Neuronal stem cell (in vitro differentiated cells): Measurements from ENCODE around the gene RNASEH1.

Source experiments
- DNase-seq: peaks from one replicate; pipeline ENCODE4 v3.0.0-alpha.2; 2013; ENCODE audit warnings: low spot score
- H2AFZ ChIP-seq: one replicate; pipeline ENCODE4 v1.6.1; 2013; ENCODE audit warnings: mild to moderate bottlenecking, low read length, inconsistent platforms
- H2AK5ac ChIP-seq: 2 replicates; pipeline ENCODE4 v1.6.1; 2013; ENCODE audit warnings: low read depth, mild to moderate bottlenecking, inconsistent platforms, low read length, moderate library complexity, mixed read lengths
- H2BK120ac ChIP-seq: 2 replicates; pipeline ENCODE4 v1.6.1; 2013; ENCODE audit warnings: low read depth, mild to moderate bottlenecking, inconsistent platforms, low read length, moderate library complexity, mixed read lengths
- H2BK12ac ChIP-seq: one replicate; pipeline ENCODE4 v1.6.1; 2013; ENCODE audit warnings: low read length, inconsistent platforms
- H2BK15ac ChIP-seq: 2 replicates; pipeline ENCODE4 v1.6.1; 2013; ENCODE audit warnings: mild to moderate bottlenecking, low read length, inconsistent platforms, mixed read lengths
- H2BK5ac ChIP-seq: one replicate; pipeline ENCODE4 v1.6.1; 2013; ENCODE audit warnings: inconsistent platforms, mild to moderate bottlenecking, low read length, moderate library complexity
- H3K14ac ChIP-seq: one replicate; pipeline ENCODE4 v1.6.1; 2013; ENCODE audit warnings: low read length, inconsistent platforms
- H3K18ac ChIP-seq: 2 replicates; pipeline ENCODE4 v1.6.1; 2013; ENCODE audit warnings: low read length, inconsistent platforms
- H3K23ac ChIP-seq: 2 replicates; pipeline ENCODE4 v1.6.1; 2013; ENCODE audit warnings: low read depth, mild to moderate bottlenecking, mixed read lengths, low read length, inconsistent platforms; ENCODE audit not compliant: poor library complexity
- H3K27ac ChIP-seq: replicated peaks from 3 replicates; pipeline ENCODE4 v1.5.1; 2013; ENCODE audit warnings: low read length, inconsistent platforms
- H3K27me3 ChIP-seq, 3 experiments: 2 replicates each; pipeline ENCODE4 v1.6.1; 2013; ENCODE audit warnings: low read length in 3 of 3, mild to moderate bottlenecking in 2 of 3, inconsistent platforms in 1 of 3, low read depth in 1 of 3, mixed read lengths in 1 of 3, moderate library complexity in 1 of 3; ENCODE audit not compliant: control insufficient read depth in 3 of 3, insufficient read depth in 3 of 3
- H3K36me3 ChIP-seq, 2 donors: replicated peaks in 1 of 2; 2 replicates each; pipeline ENCODE4 v1.6.1; 2013; ENCODE audit warnings: low read length in 2 of 2; ENCODE audit not compliant: control insufficient read depth in 2 of 2, insufficient read depth in 2 of 2
- H3K4ac ChIP-seq: 2 replicates; pipeline ENCODE4 v1.6.1; 2013; ENCODE audit warnings: inconsistent platforms, mild to moderate bottlenecking, low read length, moderate library complexity
- H3K4me1 ChIP-seq, 2 donors: 1 replicate in 1 of 2; 2 replicates in 1 of 2; pipeline ENCODE4 v1.6.1; 2013; ENCODE audit warnings: low read length in 2 of 2, low read depth in 1 of 2; ENCODE audit not compliant: control insufficient read depth in 2 of 2, insufficient read depth in 1 of 2
- H3K4me2 ChIP-seq: one replicate; pipeline ENCODE4 v1.6.1; 2013; ENCODE audit warnings: mild to moderate bottlenecking, low read length, inconsistent platforms; ENCODE audit not compliant: insufficient read depth, poor library complexity, severe bottlenecking
- H3K4me3 ChIP-seq, 2 donors: 2 replicates each; pipeline ENCODE4 v1.5.1; 2013; ENCODE audit warnings: low read length in 2 of 2, mild to moderate bottlenecking in 2 of 2, inconsistent platforms in 1 of 2, moderate library complexity in 1 of 2
- H3K79me1 ChIP-seq: one replicate; pipeline ENCODE4 v1.6.1; 2013; ENCODE audit warnings: low read depth, mild to moderate bottlenecking, inconsistent platforms, low read length, moderate library complexity
- H3K9ac ChIP-seq: one replicate; pipeline ENCODE4 v1.6.1; 2013; ENCODE audit warnings: mild to moderate bottlenecking, low read depth, low read length, inconsistent platforms; ENCODE audit not compliant: poor library complexity
- H3K9me3 ChIP-seq, 2 donors: replicated peaks in 1 of 2; 2 replicates each; pipeline versions ENCODE3 to v1.6.1; 2013; ENCODE audit warnings: low read length in 2 of 2, mild to moderate bottlenecking in 2 of 2, inconsistent platforms in 1 of 2, low read depth in 1 of 2, mixed read lengths in 1 of 2, moderate library complexity in 1 of 2; ENCODE audit not compliant: control insufficient read depth in 2 of 2, insufficient read depth in 1 of 2
- H4K8ac ChIP-seq: one replicate; pipeline ENCODE4 v1.6.1; 2013; ENCODE audit warnings: low read depth, mild to moderate bottlenecking, inconsistent platforms, low read length, moderate library complexity
- H4K91ac ChIP-seq: one replicate; pipeline ENCODE4 v1.6.1; 2013; ENCODE audit warnings: low read length, low read depth, mild to moderate bottlenecking, inconsistent platforms; ENCODE audit not compliant: poor library complexity
- WGBS, 2 donors: extraction: QIAGEN DNeasy Blood & Tissue Kit; methylation state at CpG; one replicate each; pipeline ENCODE4 v1.1.7; 2013; ENCODE audit warnings: missing lambda C conversion rate in 2 of 2, mixed read lengths in 1 of 2; ENCODE audit not compliant: insufficient read length in 2 of 2, insufficient replicate concordance in 1 of 2; ENCODE audit errors: extremely low coverage in 2 of 2; 5-methylcytosine and 5-hydroxymethylcytosine counted together

The RNASEH1 gene

DNA sequence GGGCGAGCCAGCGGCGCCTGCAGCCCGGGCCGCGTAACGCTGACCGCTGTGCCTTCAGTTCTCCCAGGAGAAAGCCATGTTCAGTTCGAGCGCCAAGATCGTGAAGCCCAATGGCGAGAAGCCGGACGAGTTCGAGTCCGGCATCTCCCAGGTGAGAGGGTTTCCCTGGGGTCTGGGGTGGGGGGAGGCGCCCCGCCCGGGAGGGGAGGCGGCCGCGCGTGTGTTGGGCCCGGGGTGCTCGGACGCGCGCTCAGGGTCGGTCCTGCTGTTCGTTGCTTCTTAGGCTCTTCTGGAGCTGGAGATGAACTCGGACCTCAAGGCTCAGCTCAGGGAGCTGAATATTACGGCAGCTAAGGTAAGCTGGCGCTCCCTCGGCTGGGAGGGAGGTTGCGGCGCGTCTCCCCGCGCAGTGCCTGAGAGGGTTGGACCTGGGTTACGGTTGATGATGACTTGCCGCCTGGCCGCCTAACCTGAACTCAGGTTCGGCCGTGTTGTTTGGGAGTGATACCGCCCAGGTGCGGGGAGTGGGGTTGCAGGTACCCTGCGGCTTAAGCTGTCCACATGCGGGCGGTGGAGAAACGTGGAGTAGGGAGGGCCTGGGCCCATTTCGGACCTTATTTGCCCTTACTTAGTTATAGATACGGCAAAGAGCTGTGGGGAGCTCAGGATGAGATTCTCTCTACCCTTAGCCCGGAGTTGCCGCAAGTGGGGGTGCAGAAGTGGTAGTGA, 17.6 kb upstream of the RNASEH1 start:
- Histone ChIP-seq H2BK5ac (peak overlapping the region; percentile 62), H2AK5ac (peak overlapping the region; percentile 97), H3K4me1 (peaks cover 3 to 13% of the 10 kb centered on the region in 2 donors), H3K27ac (peak overlapping the region; percentile 88), H3K18ac (peak overlapping the region; percentile 95), H3K79me1 (peaks cover 5% of the 10 kb centered on the region), H3K23ac (peak overlapping the region; percentile 90), H3K27me3 (no peaks in the 10 kb centered on the region), H3K9me3 (peaks cover 2% of the 10 kb centered on the region in 2 donors), H3K4ac (peak overlapping the region; percentile 14), H3K9ac (peak overlapping the region; percentile 97), H2BK12ac (no peak overlapping the region), H3K4me3 (peak overlapping the region; percentile 87 to 99), H3K14ac (peak overlapping the region; percentile 49), H2BK120ac (peak overlapping the region; percentile 36), H4K91ac (no peak overlapping the region), H4K8ac (no peak overlapping the region), H2BK15ac (no peak overlapping the region), H2AFZ (peak overlapping the region; percentile 86), H3K36me3 (peaks cover 25 to 50% of the 10 kb centered on the region in 2 donors), H3K4me2 (peak overlapping the region; percentile 71)
- WGBS, 2 donors: no CpG with 5 or more reads among the region's 54 CpGs
- DNase-seq: no peak

DNA sequence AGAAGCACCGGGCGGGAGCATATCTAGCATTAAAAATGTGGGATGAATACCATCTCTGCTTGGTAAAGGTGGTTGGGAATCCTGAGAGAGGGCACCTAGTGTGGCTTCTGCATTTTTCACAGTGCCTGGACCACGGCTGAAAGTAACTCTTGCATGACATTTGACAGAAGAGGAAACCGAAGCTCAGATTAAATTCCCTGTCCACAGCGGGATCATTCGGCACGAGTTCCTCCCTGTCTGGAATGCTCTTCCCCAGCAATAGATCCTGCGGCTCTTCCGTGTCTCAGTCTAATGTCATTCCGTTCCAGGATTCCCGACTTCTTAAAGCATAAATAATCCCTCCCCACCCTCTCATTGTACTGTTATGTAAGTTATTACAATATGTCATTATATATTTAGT, 16.0 kb upstream of the RNASEH1 start:
- Histone ChIP-seq H2BK12ac (no peak overlapping the region), H3K4me1 (peaks cover 3 to 13% of the 10 kb centered on the region in 2 donors), H3K18ac (no peak overlapping the region), H3K9me3 (peaks cover 2% of the 10 kb centered on the region in 2 donors), H2BK15ac (no peak overlapping the region), H3K4me3 (peak overlapping the region in 1 of 2 donors; percentile 87), H3K79me1 (peaks cover 5% of the 10 kb centered on the region), H2AFZ (peak overlapping the region; percentile 89), H3K27me3 (no peaks in the 10 kb centered on the region), H3K4me2 (no peak overlapping the region), H2BK5ac (no peak overlapping the region), H3K9ac (no peak overlapping the region), H3K14ac (no peak overlapping the region), H3K23ac (no peak overlapping the region), H3K27ac (no peak overlapping the region), H3K36me3 (peaks cover 14 to 35% of the 10 kb centered on the region in 2 donors), H3K4ac (no peak overlapping the region), H4K8ac (no peak overlapping the region), H2AK5ac (no peak overlapping the region), H4K91ac (no peak overlapping the region), H2BK120ac (no peak overlapping the region)
- no CpG with 5 or more reads among the region's 11 CpGs for WGBS, 2 donors
- DNase-seq: no peak

DNA sequence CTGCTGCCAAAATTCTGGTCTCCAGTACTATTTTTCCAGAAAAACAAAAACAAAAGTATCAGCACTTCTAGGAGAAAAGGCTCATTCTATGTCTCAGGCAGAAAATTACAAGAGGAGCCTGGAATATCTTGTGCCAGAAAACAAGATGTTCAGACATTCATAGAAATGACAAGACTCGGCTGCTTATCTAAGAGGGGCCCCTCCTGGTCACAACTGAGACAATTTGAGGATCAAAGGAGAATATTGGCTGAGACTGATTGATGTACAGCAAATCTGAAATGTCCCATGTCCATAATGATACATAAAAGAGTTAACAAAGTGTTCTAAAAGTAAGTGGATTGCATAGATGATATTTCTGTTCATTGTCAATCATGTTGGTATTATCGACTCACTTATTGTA, 14.5 kb upstream of the RNASEH1 start:
- no peak overlapping the region for H3K18ac ChIP-seq
- H2BK15ac ChIP-seq: no peak overlapping the region
- H2BK5ac ChIP-seq: no peak overlapping the region
- no peak overlapping the region for H3K4me2 ChIP-seq
- no peak overlapping the region for H3K9ac ChIP-seq
- no peak overlapping the region for H3K27ac ChIP-seq
- H3K4me3 ChIP-seq: no peak overlapping the region
- no CpG with 5 or more reads among the region's 2 CpGs for WGBS, 2 donors
- no peak overlapping the region for H2BK120ac ChIP-seq
- H3K23ac ChIP-seq: no peak overlapping the region
- peaks cover 2% of the 10 kb centered on the region in 2 donors for H3K9me3 ChIP-seq
- no peak overlapping the region for H4K91ac ChIP-seq
- DNase-seq: no peak
- peaks cover 6 to 19% of the 10 kb centered on the region in 2 donors for H3K36me3 ChIP-seq
- no peak overlapping the region for H2AK5ac ChIP-seq
- H2AFZ ChIP-seq: peak overlapping the region; percentile 7
- H2BK12ac ChIP-seq: no peak overlapping the region
- no peak overlapping the region for H3K4ac ChIP-seq
- H3K79me1 ChIP-seq: peaks cover 5% of the 10 kb centered on the region
- peaks cover 3 to 7% of the 10 kb centered on the region in 2 donors for H3K4me1 ChIP-seq
- H3K27me3 ChIP-seq: no peaks in the 10 kb centered on the region
- no peak overlapping the region for H3K14ac ChIP-seq
- H4K8ac ChIP-seq: no peak overlapping the region

GRCh38 chr2:3571284-3571683, 13.2 kb upstream of the RNASEH1 start:
- no peak overlapping the region for H2AK5ac ChIP-seq
- no CpG with 5 or more reads among the region's 8 CpGs for WGBS, 2 donors
- H3K9me3 ChIP-seq: peaks cover 2% of the 10 kb centered on the region in 2 donors

More at GRCh38 chr2:3571284-3571683, 13.2 kb upstream of the RNASEH1 start:
- Histone ChIP-seq H3K27me3 (no peaks in the 10 kb centered on the region), H3K79me1 (peaks cover 6% of the 10 kb centered on the region), H2BK120ac (no peak overlapping the region), H3K4ac (no peak overlapping the region), H2BK15ac (no peak overlapping the region), H2BK5ac (no peak overlapping the region), H2BK12ac (no peak overlapping the region), H3K27ac (no peak overlapping the region), H3K4me3 (no peak overlapping the region), H3K18ac (no peak overlapping the region), H4K91ac (no peak overlapping the region), H2AFZ (no peak overlapping the region), H3K4me2 (no peak overlapping the region), H3K23ac (no peak overlapping the region), H3K36me3 (peaks cover 0 to 6% of the 10 kb centered on the region in 2 donors), H3K4me1 (no peaks in the 10 kb centered on the region), H3K14ac (no peak overlapping the region), H4K8ac (no peak overlapping the region), H3K9ac (no peak overlapping the region)
- DNase-seq: no peak
